Measurements from ENCODE around the gene FRS3.

The FRS3 gene

GRCh38 chr6:41740366-41741162 lies 39.1 kb downstream of the FRS3 start:
- DNase-seq, result no peak

- no peak for DNase-seq
These were observed 40.7 kb downstream of the FRS3 start for GRCh38 chr6:41739041-41739440.

DNA sequence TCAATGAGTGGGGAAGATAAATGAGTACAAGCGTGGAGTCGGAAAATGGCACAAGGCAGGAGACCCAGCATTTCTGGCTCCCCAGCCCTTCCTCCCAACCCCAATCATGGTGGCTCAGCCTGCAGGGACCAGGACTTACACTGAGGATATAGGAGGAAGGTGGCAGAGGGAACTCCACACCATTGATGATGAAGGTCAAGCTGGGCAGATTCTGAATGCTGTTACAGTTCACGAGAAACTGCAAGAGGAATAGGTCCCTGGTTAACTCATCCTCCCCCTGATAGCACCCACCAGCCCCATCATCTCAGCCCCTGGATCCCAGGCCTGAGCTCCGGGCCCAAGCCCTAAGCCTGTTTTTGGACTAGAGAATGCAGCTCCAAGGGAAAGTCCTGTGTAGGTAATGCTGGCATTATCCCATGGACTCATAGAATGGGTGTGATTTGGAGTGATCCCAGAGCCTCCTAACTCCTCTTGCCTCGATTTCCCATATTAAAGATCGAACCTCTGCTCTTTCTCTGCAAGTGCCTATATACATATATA lies 42.0 kb downstream of the FRS3 start:
- no peak for DNase-seq

GRCh38 chr6:41736800-41737555 lies 42.7 kb downstream of the FRS3 start:
- no peak for DNase-seq

GRCh38 chr6:41736186-41736733 lies 43.4 kb downstream of the FRS3 start:
- peak; percentile 41 for DNase-seq

DNA sequence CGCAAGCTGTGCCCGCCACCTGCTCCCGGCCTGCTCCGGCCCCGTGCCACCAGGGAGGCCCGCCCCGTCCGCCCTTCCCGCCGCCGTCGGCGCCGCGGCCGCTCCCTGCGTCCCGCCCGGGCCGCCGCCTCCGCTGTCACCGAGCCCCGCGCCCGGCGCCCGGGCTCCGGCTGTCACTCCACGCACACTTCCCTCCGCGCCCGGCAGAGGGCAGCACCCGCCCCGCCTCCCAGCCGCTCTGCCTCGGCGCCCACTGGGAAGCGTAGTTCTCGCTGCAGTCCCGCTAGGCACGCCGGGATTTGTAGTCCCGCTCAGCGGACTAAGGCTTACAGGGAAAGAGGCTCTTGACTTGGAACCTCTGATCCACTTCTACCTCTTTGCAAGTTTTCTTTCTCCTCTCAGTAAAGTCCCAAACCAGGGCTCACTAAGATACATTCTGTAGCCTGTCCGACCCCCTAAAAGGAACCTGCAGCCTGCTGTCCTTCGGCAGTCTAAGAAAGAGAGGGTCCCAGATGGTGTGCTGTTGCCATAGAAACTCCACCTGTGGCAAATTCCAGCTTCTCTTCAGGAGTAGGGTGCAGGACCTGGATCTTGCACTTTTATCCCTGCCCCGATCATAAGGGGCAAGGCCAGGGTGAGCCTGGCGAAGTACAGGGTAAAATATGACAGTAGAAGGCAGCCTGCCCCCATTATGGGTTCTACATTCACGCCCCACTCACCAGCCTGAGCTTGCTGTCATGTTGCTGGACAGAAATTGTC lies 44.1 kb downstream of the FRS3 start, which contains the start of gene TFEB:
Gene TFEB, minus strand, starts transcription at position 182 of the 759 bp plus-strand sequence. CDS start 44,395 bp downstream, outside the sequence.
- peak; percentile 96 for DNase-seq

GRCh38 chr6:41734666-41735426 lies 44.9 kb downstream of the FRS3 start:
- peak; percentile 83 for DNase-seq

DNA sequence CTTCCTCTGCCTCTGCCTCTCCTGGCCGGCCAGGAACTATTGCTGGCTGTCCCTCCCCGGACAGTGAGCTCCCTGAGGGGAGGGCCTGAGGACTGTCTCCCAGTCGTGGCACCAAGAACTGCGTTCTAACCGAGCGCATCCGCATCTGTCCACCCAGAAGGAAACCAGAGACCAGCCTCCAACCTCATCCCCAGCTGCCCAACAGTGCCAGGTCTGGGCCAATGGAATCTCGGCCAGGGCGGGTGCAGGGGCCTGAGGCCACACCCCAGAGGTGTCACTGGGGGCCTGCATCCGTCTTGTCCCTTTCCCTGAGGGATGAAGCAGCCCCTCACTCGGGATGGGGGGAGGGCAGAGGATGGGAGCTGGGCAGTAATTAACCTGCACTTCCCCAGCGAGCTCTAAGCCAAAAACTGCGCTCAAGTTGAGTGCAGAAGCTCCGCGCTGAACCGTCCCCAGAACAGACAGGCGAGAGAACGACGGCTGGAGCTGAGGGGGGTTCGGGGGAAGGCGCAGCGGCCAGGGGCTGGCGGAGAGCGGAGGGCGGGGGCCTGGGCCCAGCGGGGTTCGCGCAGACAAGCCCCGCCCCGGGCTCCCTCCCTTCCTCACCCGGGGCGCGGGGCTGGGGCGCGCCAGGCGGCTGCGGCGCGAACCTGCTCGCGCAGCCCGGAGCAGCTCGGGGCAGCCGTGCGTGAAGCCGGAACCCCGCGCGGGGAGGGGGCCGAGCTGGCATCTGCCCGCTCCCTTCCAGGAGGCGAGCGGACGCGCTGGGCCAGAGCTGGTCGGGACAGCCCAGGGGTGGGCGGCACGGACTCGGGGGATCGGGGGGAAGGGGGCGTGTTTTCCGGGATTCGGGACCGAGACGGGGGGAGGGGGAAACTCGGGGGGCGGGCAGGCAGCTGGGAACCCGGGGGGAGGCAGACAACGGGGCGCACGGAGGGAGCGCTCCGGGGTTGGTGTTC lies 45.7 kb downstream of the FRS3 start:
- peak; percentile 79 for DNase-seq

DNA sequence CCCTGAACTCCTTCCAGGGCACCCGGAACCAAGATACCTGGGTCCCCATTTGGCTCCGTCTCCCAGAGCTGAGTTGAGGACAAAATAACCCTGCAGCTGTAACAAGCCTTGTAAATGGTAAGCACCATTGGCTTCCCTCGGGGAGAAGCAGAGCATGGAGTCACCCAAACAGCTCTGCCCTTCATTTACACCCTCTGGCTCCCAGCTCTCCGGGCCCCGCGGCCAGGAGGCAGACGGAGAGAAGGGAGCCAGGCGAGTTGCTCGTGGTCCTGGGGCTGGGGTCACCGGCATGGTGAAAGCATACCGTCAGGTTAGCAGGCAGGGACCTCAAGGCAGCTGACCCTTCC lies 46.4 kb downstream of the FRS3 start:
- no peak for DNase-seq

- peak; percentile 23 for DNase-seq
These were observed 46.9 kb downstream of the FRS3 start for GRCh38 chr6:41732591-41733359.

GRCh38 chr6:41732149-41732548 lies 47.6 kb downstream of the FRS3 start:
- no peak for DNase-seq

DNA sequence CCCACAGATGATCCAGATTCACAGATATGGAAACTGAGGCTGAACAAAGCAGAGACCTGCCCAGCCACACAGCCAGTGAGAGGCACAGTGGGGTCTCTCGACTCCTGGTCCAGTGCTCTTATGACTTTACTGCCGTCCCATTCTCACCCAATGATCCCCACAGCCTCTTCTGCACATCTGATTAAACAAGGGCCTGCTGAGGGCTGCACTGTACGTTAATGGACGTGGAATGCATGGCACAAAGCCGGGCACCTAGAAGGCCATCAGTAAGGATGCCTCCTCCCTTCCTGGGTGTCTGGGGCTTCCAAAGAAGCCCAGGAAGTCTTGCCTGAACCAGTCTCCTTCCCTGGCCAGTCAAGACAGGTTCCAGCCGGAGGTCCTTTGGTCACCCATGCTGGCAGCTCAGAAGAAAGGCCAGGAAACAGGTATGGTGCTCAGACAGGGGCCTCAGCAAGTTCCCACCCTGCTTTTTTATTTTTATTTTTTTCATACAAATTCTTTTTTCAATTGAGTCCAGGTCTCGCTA lies 48.1 kb downstream of the FRS3 start:
- no peak for DNase-seq

DNA sequence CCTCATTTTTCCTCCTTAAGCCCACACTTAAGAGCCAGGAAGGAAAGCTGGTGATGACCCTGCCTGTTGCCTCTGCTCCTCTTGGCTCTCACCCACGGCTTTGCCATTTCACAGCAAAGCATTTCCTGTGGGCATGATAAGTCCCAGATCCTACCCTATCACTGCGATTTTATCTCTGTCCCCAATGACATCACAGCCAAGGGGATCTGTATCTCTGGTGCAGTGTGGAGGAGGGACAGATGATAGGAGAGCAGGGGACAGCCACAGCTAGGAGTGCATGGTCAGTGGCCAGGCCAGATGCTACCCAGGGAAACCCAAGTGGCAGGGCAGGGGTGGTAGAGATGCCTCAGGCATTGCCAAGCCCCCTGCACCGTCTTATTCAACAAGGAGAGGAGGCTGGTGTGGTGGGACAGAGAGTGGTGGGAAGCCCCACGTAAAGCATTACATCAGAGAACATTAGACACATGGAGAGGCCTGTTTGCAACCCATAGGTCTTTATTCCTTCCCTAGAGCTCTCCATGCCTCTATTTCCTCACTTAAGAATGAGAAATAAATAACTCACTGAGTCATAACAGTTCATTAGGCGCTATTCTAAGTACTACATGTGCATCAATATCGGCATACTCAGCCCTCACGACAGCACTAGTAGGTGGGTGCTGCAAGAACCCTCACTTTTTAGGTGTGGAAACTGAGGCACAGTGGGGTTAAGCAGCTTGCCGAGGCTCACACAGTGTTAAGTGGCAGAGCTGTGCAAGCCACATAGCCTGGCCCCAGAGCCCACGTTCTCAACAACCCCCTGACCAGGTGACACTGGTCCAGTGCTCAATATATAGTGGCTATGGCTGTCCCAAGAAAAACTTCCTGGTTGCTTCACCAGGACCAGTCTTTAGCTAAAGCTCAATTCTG lies 48.9 kb downstream of the FRS3 start:
- DNase-seq, result no peak

GRCh38 chr6:41729624-41730023 lies 50.1 kb downstream of the FRS3 start:
- no peak for DNase-seq

GRCh38 chr6:41728954-41729353 lies 50.7 kb downstream of the FRS3 start:
- no peak for DNase-seq

DNA sequence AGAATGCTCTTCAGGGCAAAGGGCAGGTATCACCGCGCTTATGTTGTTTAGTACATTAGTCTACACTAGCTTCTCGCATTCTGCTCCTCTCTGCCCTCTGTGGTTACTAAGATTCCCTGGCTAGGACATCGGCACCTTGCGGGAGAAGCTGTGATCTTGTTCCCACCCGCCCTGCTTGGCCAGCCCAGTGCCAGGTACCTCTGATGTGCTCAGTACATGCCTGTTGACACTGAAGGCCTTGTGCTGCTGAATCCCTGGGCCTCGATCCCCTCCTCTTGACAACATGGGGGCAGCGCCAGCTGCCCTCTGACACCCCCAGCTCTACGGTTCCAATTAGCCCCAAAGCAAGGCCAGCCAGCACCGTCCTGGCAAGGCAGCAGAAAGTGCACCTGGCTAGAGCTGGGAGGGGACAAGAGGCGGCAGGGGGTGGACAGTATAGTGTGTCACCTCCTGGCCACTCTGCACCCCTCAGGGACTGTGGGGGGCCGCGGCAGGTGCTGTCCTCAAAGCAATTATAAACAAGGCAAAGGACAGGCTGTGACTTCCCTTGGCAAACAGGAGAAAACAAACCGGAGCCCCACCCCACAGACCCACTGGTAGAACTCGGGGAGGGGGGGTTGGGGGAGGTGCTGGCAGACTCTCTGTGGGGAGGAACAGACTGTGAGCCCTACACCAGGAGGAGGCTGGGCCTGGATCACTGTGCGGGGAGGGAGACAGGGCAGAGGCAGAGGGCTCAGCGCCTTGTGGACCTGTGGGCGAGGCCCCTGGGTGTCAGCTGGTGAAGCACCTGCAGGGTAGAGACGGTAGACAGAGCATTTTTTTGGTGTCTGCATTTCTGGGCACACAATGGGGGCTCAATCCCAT lies 51.4 kb downstream of the FRS3 start:
- no peak for DNase-seq

GRCh38 chr6:41727705-41728072 lies 52.0 kb downstream of the FRS3 start:
- no peak for DNase-seq

- no peak for DNase-seq
These were observed 52.8 kb downstream of the FRS3 start for GRCh38 chr6:41726876-41727275.

Data from NCI-H82 (cell line).